Erythroblast (primary cell): ENCODE data around the gene DSCAML1.

Experiments used
- GATA1 ChIP-seq: IDR thresholded peaks from 2 replicates; pipeline ENCODE4 v1.6.1; 2011; ENCODE audit warnings: low read depth, mild to moderate bottlenecking, control low read depth, low read length, moderate library complexity
- POLR2A ChIP-seq: IDR thresholded peaks from 2 replicates; pipeline ENCODE4 v1.6.1; 2011; ENCODE audit warnings: mild to moderate bottlenecking, low read length

DNA sequence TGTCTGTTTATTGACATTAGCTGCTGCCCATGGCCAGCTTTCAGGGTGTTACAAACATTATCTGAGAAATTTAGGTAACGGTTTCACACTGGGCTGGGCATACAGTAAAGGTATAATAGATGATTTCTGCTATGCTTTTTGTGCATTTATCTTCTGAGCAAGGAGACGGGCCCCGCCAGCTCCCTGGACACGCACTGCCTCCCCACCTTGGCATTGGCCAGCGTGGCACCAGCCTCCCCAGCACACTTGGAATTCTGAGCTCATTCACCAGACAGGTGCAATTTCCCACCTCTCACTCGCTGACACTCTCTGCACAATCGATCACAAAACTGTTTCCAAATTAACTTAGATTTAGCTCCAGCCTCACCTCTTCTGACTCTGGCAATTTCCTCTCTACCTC lies 246.6 kb downstream of the DSCAML1 start:
- TF ChIP-seq POLR2A (no peak), GATA1 (no peak)
